ENCODE results near the gene GFAP.

GFAP gene

DNA sequence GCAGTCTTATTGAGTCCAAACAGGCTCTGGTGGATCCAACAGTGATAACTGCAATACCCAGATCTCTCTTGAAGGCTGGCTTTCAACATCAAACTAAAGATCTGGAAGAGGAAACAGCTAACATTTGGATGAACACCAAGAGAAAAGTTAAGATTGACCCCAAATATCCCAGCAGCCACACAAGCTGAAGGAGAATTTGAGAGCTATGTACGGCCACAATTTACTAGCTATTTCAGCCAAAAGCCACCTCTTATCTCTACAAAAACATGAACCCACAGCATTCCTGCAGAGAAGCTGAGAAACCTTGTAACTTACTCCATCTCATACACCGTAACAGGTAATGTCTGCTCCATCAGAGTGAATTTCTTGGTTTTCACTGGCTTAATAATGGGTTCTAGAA, 30.4 kb downstream of the GFAP start:
- TF ChIP-seq, protein P1, sequence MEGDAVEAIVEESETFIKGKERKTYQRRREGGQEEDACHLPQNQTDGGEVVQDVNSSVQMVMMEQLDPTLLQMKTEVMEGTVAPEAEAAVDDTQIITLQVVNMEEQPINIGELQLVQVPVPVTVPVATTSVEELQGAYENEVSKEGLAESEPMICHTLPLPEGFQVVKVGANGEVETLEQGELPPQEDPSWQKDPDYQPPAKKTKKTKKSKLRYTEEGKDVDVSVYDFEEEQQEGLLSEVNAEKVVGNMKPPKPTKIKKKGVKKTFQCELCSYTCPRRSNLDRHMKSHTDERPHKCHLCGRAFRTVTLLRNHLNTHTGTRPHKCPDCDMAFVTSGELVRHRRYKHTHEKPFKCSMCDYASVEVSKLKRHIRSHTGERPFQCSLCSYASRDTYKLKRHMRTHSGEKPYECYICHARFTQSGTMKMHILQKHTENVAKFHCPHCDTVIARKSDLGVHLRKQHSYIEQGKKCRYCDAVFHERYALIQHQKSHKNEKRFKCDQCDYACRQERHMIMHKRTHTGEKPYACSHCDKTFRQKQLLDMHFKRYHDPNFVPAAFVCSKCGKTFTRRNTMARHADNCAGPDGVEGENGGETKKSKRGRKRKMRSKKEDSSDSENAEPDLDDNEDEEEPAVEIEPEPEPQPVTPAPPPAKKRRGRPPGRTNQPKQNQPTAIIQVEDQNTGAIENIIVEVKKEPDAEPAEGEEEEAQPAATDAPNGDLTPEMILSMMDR (IDR thresholded peaks at IDR 0.05) = no peak

DNA sequence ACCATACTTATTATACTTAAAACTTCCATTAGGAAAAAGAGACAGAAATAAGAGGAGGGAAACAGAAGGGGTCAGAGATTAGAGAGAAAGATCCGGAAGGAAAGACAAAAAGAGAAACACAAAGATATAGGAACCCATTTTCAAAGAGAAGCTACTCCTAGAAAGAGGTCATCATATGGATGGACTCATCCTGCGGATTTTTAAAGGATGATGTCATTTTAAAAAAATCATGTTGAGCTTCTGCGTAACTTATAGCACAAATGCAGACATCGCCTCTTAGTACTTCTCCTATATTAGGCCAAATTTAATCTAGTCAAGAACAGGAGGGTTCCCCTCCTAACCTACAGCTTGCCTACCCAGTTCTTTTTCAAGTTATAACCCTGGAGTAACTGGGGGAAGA, 34.2 kb downstream of the GFAP start:
- TF ChIP-seq, protein P1 (IDR thresholded peaks at IDR 0.05) = no peak

DNA sequence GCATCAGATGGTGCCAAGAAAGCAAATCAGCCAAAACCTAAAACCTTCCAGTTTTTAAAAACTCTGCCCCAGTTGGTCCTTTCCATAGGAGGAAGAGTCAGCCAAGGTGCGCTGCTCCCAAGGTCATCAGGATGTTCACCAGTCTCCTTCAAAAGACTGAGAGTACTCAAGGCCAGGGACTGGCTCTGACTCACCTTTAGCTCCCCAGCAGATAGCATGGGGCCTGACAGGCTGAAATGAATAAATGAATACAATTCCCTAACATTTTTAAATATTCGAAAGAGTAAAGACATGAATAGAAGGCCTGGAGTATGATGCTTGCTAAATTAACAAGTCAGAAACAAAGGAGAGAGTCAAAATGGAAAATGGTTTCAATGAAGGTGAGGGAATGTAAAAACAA, 35.2 kb downstream of the GFAP start:
- TF ChIP-seq, protein P1 (IDR thresholded peaks at IDR 0.05) = no peak

DNA sequence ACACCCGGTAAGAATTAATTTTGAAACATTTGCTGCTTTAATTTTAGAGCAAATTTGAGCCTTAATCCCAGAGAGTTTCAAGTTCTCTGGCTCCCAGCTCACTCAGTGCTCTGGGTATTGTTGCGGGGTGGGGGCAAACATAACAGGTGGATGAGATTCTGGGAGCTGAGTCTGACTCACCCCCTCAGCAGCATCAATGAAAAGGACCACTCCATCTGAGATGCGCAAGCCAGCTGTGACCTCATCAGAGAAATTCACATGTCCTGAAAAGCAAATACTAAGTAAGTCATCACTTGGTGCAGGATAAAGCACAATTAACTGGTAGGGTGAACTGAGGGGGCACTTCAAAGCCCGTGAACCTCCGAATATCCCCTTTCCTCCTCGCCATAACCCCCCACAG, 35.9 kb downstream of the GFAP start:
- TF ChIP-seq, protein P1 (IDR thresholded peaks at IDR 0.05) = no peak

DNA sequence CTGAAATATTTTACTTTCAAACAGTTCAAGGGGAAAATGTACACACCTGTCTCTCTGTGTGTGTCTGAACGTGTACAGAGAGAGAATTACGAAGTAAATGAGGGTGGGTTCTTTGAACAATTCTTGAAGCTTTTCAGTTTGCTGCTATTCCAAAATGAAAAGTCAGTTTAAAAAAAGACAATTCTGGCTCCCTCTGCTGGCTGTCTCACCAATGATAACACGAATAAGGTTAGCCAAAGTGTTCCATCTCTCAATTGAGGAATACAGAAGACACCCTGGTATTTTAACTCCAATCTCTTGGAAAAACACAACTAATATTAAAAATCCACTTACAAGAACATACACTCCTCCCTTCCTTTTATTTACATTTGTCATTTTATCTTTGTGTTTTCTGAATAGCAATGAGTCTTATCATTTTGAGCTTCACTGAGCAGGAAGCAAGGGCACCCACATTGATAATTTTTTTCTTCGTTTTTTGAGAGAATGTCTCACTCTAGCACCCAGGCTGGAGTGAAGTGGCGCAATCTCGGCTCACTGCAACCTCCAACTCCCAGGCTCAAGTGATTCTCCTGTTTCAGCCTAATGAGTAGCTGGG, 36.6 kb downstream of the GFAP start:
- TF ChIP-seq, protein P1 (IDR thresholded peaks at IDR 0.05) = peak; percentile 70

DNA sequence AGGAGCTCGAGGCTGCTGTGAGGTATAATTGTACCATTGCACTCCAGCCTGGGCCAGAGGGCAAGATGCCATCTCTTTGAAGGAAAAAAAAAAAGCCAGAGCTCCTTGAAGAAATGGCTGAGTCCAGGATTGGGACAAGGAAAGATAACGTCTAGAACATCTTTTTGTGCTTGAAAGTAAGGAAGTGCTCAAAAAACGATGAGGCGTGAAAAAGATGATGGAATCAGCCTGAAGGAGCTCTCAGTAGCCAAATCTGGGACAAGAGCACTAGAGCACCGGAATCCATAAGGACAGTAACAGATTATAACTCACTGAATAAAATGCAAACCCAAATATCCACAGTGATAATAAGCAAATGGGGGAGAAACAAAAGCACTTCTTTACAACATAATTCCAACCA, 38.2 kb downstream of the GFAP start:
- TF ChIP-seq, protein P1 (IDR thresholded peaks at IDR 0.05) = no peak

DNA sequence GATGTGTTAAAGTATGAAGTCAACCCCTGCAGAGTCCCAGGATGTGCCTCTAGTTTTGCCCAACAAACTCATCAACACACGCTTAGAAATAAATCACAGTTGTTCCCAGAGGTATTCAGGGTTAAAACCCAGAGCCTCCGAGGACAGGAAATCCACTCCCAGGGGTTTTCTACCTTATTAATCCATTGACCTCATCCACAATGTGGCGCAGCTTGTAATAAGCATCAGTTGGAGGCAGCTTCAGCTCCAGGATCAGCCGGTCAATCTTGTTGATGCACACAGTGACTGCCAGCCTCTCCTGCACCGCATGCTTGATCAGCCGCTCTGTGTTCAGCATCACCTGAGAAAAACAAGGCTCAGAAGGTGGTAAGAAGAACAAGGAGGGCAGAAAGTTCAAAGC, 39.5 kb downstream of the GFAP start:
- TF ChIP-seq, protein P1 (IDR thresholded peaks at IDR 0.05) = no peak

Measured in LNCAP (cell line).